ENCODE results near the gene EPC2.

EPC2 gene

DNA sequence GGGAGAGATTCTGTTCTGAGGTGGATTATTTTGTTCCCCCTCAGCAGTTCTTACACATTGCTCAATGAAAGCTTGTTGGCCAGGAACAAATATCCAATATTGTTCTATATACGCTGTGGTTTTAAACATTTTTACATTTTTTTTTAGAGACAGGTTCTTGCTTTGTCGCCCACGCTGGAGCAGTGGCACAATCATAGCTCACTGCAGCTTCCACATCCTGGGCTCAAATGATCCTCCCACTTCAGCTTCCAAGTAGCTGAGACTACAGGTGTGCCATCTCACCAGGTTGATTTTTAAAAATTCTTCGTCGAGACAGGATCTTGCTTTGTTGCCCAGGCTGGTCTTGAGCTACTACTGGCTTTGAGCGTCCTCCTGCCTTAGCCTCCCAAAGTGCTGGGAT lies 171.6 kb downstream of the EPC2 start:
- POLR2A ChIA-PET = no interaction called here
- no peak overlapping the region for H3K4me3 ChIP-seq (ENCODE audit: low read depth, low read length)
- H3K27ac ChIP-seq (ENCODE audit: extremely low read depth, low read depth, low read length) = no peak overlapping the region
- no peaks in the 10 kb centered on the region for H3K9me3 ChIP-seq (ENCODE audit: control insufficient read depth, insufficient read depth, low read depth, low read length)
- no peaks in the 10 kb centered on the region for H3K36me3 ChIP-seq (ENCODE audit: control insufficient read depth in 2 of 2, insufficient read depth in 1 of 2, low read length in 2 of 2)
- CTCF ChIA-PET = no interaction called here
- peaks cover 9% of the 10 kb centered on the region for H3K4me1 ChIP-seq (ENCODE audit: control insufficient read depth, insufficient read depth, low read length)
- TF ChIP-seq ZSCAN23 (tag by site-specific recombination; IDR thresholded peaks at IDR 0.05) (no peak), ZBTB26 (tag by site-specific recombination; optimal IDR thresholded peaks at IDR 0.05) (no peak), ZNF830 (tag by site-specific recombination; IDR thresholded peaks at IDR 0.05; ENCODE audit: low read depth) (no peak), ZNF221 (tag by site-specific recombination; IDR thresholded peaks at IDR 0.05; ENCODE audit: borderline replicate concordance) (no peak), ZSCAN18 (tag by site-specific recombination; IDR thresholded peaks at IDR 0.05) (no peak)
- TF ChIP-seq, protein P1, sequence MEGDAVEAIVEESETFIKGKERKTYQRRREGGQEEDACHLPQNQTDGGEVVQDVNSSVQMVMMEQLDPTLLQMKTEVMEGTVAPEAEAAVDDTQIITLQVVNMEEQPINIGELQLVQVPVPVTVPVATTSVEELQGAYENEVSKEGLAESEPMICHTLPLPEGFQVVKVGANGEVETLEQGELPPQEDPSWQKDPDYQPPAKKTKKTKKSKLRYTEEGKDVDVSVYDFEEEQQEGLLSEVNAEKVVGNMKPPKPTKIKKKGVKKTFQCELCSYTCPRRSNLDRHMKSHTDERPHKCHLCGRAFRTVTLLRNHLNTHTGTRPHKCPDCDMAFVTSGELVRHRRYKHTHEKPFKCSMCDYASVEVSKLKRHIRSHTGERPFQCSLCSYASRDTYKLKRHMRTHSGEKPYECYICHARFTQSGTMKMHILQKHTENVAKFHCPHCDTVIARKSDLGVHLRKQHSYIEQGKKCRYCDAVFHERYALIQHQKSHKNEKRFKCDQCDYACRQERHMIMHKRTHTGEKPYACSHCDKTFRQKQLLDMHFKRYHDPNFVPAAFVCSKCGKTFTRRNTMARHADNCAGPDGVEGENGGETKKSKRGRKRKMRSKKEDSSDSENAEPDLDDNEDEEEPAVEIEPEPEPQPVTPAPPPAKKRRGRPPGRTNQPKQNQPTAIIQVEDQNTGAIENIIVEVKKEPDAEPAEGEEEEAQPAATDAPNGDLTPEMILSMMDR (tag by site-specific recombination; IDR thresholded peaks at IDR 0.05) = no peak

DNA sequence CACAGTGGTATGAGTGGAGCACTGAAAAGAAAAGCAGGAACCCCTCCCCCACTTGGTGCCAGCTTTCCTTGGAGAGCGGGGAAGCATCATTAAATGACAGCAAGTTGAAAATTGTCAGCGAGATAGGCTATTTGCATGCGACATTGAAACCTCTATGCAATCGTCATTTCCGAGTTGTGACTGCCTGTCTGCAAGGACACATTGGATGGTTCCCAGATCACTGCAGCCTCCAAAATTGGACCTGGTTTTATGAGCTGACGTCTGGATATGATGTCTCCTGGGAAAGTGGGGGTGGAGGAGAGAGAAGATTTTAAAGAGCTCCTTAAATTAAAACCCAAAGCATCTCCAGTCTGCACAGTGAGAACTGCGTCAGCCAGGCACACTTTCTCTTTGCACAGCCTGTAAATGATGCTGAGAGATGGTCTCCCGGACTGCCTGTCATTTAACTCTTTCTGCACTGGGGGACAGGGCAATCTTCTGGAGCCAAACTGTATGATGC lies 172.7 kb downstream of the EPC2 start:
- peaks cover 9% of the 10 kb centered on the region for H3K4me1 ChIP-seq (ENCODE audit: control insufficient read depth, insufficient read depth, low read length)
- H3K9me3 ChIP-seq (ENCODE audit: control insufficient read depth, insufficient read depth, low read depth, low read length) = no peaks in the 10 kb centered on the region
- no peak overlapping the region; the same call in 1 of the 2 replicates for H3K27ac ChIP-seq (ENCODE audit: extremely low read depth, low read depth, low read length)
- H3K4me3 ChIP-seq (ENCODE audit: low read depth, low read length) = no peak overlapping the region
- H3K36me3 ChIP-seq (ENCODE audit: control insufficient read depth in 2 of 2, insufficient read depth in 1 of 2, low read length in 2 of 2) = no peaks in the 10 kb centered on the region
- ChIA-PET CTCF (interaction anchor here (0.7 kb wide), 1 partner anchor 37 kb away, joined by 3 read pairs; no protein-coding TSS in a partner anchor), POLR2A (interaction anchor here (0.6 kb wide), 1 partner anchor 797 kb away, joined by 4 read pairs; the partner anchor contains the start of genes MBD5 and ORC4)
- TF ChIP-seq GLIS1 (tag by site-specific recombination; IDR thresholded peaks at IDR 0.05) (peak; percentile 81), ZNF2 (tag by site-specific recombination; IDR thresholded peaks at IDR 0.05) (no peak), ZNF18 (tag by site-specific recombination; IDR thresholded peaks at IDR 0.05) (peak; percentile 64; the same call in 1 of the 2 replicates), ZNF626 (tag by site-specific recombination; IDR thresholded peaks at IDR 0.05) (no peak), ZNF747 (tag by site-specific recombination; IDR thresholded peaks at IDR 0.05) (no peak), GLI2 (tag by site-specific recombination; IDR thresholded peaks at IDR 0.05; ENCODE audit: borderline replicate concordance, low read depth) (no peak)
- TF ChIP-seq, protein P2, sequence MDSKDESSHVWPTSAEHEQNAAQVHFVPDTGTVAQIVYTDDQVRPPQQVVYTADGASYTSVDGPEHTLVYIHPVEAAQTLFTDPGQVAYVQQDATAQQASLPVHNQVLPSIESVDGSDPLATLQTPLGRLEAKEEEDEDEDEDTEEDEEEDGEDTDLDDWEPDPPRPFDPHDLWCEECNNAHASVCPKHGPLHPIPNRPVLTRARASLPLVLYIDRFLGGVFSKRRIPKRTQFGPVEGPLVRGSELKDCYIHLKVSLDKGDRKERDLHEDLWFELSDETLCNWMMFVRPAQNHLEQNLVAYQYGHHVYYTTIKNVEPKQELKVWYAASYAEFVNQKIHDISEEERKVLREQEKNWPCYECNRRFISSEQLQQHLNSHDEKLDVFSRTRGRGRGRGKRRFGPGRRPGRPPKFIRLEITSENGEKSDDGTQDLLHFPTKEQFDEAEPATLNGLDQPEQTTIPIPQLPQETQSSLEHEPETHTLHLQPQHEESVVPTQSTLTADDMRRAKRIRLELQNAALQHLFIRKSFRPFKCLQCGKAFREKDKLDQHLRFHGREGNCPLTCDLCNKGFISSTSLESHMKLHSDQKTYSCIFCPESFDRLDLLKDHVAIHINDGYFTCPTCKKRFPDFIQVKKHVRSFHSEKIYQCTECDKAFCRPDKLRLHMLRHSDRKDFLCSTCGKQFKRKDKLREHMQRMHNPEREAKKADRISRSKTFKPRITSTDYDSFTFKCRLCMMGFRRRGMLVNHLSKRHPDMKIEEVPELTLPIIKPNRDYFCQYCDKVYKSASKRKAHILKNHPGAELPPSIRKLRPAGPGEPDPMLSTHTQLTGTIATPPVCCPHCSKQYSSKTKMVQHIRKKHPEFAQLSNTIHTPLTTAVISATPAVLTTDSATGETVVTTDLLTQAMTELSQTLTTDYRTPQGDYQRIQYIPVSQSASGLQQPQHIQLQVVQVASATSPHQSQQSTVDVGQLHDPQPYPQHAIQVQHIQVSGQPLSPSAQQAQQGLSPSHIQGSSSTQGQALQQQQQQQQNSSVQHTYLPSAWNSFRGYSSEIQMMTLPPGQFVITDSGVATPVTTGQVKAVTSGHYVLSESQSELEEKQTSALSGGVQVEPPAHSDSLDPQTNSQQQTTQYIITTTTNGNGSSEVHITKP (tag by site-specific recombination; IDR thresholded peaks at IDR 0.05) = peak; percentile 34; the same call in 1 of the 2 replicates
- TF ChIP-seq, protein P3, sequence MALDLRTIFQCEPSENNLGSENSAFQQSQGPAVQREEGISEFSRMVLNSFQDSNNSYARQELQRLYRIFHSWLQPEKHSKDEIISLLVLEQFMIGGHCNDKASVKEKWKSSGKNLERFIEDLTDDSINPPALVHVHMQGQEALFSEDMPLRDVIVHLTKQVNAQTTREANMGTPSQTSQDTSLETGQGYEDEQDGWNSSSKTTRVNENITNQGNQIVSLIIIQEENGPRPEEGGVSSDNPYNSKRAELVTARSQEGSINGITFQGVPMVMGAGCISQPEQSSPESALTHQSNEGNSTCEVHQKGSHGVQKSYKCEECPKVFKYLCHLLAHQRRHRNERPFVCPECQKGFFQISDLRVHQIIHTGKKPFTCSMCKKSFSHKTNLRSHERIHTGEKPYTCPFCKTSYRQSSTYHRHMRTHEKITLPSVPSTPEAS (tag by site-specific recombination; IDR thresholded peaks at IDR 0.05) = peak; percentile 44; the same call in 1 of the 2 replicates
- TF ChIP-seq, protein P4, sequence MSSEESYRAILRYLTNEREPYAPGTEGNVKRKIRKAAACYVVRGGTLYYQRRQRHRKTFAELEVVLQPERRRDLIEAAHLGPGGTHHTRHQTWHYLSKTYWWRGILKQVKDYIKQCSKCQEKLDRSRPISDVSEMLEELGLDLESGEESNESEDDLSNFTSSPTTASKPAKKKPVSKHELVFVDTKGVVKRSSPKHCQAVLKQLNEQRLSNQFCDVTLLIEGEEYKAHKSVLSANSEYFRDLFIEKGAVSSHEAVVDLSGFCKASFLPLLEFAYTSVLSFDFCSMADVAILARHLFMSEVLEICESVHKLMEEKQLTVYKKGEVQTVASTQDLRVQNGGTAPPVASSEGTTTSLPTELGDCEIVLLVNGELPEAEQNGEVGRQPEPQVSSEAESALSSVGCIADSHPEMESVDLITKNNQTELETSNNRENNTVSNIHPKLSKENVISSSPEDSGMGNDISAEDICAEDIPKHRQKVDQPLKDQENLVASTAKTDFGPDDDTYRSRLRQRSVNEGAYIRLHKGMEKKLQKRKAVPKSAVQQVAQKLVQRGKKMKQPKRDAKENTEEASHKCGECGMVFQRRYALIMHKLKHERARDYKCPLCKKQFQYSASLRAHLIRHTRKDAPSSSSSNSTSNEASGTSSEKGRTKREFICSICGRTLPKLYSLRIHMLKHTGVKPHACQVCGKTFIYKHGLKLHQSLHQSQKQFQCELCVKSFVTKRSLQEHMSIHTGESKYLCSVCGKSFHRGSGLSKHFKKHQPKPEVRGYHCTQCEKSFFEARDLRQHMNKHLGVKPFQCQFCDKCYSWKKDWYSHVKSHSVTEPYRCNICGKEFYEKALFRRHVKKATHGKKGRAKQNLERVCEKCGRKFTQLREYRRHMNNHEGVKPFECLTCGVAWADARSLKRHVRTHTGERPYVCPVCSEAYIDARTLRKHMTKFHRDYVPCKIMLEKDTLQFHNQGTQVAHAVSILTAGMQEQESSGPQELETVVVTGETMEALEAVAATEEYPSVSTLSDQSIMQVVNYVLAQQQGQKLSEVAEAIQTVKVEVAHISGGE (tag by site-specific recombination; conservative IDR thresholded peaks at IDR 0.05; ENCODE audit: low read depth) = no peak

Data from HEK293 (cell line).